Dermis microvascular lymphatic vessel endothelial cell (primary cell): Measurements from ENCODE around the gene CNOT3. TPM values are rescaled to one million over a fixed set of nuclear protein-coding genes. Genes with fewer than 3 reads are reported as not detected.
"Not testable (repeated sequence)": the region's sequence is repeated elsewhere in the genome, so short reads cannot be mapped to it uniquely, and the experiment has no call there.

Experiments
- DNase-seq, 2 donors: peaks; one replicate each; pipeline versions ENCODE4 v3.0.0 to v3.0.0-alpha.2; 2010; ENCODE audit warnings: low read depth in 2 of 2
- total RNA-seq: library from RNA; depleted of rRNA; stranded (reverse); fragments of >200 nt; gene quantifications from 2 replicates; pipeline ENCODE4 v1.2.1, GENCODE V29; 2014

The CNOT3 gene
- total RNA-seq, 1 donor from 2014 or later, result 4.9 TPM

DNA sequence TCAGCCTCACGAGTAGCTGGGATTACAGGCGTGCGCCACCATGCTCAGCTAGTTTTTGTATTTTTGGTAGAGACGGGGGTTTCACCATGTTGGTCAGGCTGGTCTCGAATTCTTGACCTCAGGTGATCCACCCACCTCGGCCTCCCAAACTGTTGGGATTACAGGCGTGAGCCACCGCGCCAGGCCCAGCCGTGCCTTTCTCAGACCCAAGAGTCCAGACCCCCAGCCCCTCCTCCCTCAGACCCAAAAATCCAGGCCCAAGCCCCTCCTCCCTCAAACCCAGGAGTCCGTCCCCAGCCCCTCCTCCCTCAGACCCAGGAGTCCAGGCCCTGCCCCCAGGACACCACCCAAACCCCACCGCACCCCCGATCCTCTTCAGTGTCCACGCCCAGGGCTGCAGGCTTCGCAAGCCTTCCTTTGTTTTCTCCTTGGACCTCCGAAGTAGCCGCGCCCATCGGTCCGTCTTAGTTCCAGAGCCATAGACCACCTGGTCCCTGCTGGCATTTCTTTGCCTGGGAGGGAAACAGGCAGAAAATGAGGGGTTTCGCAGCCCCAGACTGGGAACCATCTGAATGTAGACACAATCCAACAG, 31.7 kb downstream of the CNOT3 start:
- DNase-seq, result no peak

DNA sequence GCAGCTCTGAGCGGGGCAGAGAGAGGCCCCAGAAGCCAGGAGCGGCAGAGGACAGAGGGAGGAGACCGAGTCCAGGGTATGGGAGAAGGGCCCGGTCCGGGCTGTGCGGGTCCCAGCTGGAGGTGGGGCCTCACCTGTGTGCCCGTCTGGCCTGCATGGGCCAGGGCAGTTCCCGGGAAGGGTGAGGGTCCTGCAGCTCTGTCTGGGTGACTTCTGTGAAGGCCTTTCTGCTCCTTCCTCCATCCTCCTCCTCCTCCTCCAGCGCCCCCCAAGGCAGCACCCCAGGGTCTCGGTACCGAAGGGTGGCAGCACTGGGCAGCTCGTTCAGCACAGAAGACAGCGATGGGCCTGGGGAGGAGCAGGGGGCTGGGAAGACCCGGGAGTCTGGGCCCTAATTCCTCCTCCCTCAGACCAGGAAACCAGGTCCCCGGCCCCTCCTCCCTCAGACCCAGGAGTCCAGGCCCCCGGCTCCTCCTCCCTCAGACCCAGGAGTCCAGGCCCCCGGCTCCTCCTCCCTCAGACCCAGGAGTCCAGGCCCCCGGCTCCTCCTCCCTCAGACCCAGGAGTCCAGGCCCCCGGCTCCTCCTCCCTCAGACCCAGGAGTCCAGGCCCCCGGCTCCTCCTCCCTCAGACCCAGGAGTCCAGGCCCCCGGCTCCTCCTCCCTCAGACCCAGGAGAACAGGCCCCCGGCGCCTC, 34.3 kb downstream of the CNOT3 start:
- not testable (repeated sequence) for DNase-seq

- no peak for DNase-seq
Measured at GRCh38 chr19:54172471-54173358, 35.2 kb downstream of the CNOT3 start, which contains the start of gene TMC4. TSS of gene TMC4 (minus strand) at chr19:54173160. CDS start at chr19:54173117, 43 bp downstream.

DNA sequence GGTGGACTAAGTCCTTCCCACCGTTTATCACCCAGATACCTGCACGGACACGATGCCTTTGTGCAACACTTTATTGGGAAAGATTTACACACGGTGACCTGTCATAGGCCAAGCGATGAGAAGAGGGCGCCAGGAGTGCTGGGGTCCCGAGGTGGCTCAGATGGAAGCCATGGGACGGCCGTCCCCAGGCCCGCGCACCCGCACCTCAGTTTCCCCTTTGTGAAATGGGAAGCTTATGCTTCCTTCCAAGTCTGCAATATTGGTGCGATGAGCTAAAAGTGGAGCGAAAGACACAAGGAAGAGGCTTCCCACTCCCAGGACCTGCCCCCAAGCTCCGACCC, 35.8 kb downstream of the CNOT3 start:
- DNase-seq, result no peak

GRCh38 chr19:54173951-54174834, 36.6 kb downstream of the CNOT3 start:
- DNase-seq, result no peak

- no peak for DNase-seq
Measured at GRCh38 chr19:54178581-54179261, 41.2 kb downstream of the CNOT3 start.

DNA sequence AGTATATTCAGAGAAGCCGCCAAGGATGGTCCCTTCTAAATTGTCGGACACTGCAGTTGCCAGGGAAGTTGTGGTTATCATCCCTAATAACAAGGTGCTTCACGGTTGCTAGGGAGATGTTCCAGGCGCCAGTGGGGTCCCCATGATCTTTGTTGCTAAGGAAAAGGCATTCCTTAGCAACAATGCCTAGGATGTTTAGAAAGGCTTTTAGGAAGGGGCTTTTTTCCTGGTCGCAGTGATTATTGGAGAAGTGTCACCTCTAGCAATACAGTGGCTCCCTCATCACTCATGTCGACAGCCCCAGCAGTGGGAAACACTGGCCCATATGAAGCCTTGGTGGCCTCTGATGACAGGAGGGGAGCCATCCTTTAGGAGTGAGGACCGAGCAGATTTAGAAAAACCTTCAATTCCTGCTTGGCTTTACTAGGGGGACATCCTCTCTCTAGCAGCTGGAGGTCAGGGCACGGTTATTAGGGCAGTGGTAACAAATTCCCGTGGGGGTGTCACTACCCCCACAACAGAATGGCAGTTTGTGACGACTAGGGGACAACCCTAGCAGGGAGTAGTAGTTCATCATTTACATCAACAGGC, 41.8 kb downstream of the CNOT3 start:
- DNase-seq, result no peak

DNA sequence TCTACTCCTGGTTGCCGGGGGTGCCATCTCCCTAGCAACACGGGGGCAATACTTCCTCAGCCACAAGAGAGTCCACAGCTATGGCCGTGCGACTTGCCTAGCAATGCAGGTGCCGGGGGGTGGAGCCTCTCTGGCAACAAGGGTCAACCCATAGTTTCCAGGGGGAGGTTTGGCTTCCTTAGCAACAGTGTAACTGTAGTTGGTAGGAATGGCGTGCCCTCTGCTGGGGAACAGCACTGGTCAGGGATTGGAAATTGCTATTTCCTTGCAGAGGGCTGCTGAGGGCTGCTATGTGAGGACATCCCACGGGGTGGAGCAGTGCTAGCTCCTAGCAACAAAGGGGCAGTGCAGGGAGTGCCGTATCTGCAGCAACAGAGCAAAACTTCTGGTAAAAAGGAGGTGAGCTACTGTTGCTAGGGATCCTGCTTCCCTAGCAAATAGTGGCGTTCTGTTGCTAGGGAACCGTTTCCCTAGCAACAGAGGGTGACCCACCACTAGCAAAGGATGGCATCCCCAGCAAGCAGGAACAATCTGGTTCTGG, 42.4 kb downstream of the CNOT3 start:
- peak; percentile 85 to 86 for DNase-seq

- DNase-seq, result no peak
Measured at GRCh38 chr19:54180691-54181091, 43.1 kb downstream of the CNOT3 start.

GRCh38 chr19:54181894-54182293, 44.3 kb downstream of the CNOT3 start:
- DNase-seq, result not testable (repeated sequence)

DNA sequence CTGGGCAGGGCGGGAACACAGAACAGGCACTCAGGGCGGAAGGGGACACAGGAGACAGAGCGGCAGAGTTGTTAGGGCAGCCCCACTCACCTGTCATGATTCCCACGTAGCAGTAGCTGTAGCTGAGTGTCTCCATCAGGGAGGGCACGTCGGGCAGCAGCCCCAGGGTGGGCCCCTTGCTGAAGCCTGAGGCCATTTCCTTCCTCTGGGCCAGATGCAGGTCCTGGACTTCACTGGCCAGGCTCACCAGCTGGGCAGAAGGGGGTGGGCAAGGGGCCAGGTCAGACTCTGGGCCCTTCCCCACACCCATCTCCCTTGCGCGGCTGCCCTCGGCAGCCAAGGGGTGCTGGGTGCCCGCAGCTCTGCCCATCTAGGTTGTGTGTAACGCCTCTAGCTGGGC, 45.9 kb downstream of the CNOT3 start:
- peak in 1 of 2 donors; percentile 19 for DNase-seq

GRCh38 chr19:54186351-54186750, 48.8 kb downstream of the CNOT3 start:
- no peak for DNase-seq

DNA sequence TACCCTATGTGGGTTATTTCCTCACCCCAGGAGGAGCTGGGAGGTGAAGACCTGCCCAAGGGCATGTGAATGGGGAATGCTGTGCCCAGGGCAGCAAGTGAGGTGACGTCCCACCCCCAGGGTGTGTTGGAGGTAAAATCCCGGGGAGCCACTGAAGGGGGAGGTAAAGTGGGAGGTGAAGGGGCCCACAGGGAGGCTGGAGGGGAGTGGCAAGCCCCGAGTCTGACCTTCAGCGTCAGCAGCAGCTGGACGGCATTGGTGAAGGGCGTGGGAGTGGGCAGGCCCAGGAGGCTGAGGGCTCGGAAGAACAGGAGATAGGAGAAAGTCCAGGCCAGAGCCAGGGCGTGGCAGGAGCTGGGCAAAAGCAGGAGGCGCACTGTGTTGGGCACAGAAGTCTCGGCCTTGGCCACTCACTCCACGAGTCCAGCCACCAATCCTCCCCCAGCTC, 49.4 kb downstream of the CNOT3 start:
- DNase-seq, result no peak

GRCh38 chr19:54188215-54188871, 50.8 kb downstream of the CNOT3 start:
- peak in 1 of 2 donors; percentile 87 for DNase-seq

- DNase-seq, result no peak
Measured at GRCh38 chr19:54189145-54189734, 51.7 kb downstream of the CNOT3 start, which contains the start of gene MBOAT7. TSS of gene MBOAT7 (minus strand) at chr19:54189580. CDS start at chr19:54188508, 1,072 bp downstream.

- peak; percentile 100 for DNase-seq
Measured at GRCh38 chr19:54189735-54190502, 52.4 kb downstream of the CNOT3 start.

DNA sequence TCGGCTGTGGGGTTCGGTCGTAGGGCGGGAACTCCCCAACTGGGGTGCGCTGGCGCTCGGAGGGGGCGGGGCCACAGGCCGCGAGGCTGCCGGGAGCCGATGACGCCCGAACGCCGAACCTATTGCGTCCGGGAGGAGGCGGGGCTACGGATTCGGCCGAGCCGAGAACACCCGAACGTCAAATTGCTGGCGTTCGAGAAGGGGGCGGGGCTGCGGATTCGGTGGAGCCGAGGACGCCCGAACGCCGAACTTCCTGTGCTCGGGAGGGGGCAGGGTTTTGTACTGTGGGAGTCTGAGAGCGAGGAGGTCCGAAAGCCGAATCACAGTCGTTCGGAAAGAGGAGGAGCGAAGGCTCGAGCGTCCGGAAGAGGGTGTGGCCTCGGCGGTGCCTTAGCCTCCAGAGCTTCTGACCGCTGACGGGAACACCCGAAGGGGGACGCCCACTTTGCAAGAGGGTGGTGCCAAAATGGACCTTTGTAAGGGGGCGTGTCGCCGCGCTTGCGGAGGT, 53.0 kb downstream of the CNOT3 start:
- DNase-seq, result peak; percentile 99 to 100
